NCI-H748 (cell line): ENCODE data around the gene LAMC1.

Experiments
- DNase-seq: peaks from one replicate; lab custom pipeline; 2025; ENCODE audit not compliant: unreplicated experiment; lab: John Stamatoyannopoulos, UW

LAMC1 gene

DNA sequence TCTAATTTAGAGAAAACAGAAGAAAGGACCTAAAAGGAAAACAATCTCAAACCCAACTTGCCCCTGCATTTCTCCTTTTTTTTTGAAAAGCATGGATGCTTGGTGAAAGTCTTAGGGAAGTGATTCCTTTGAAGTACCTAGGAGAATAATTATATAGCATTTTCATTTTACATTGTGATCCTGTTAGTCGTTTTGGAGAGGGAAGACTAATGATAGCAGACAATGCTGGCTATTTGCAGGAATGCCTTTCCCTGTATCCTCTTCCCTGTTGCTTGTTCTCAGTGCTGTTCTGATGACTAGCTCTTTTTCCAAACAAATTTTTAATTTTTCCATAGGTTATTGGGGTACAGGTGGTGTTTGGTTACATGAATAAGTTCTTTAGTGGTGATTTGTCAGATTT is 53.9 kb downstream of the LAMC1 start:
- DNase-seq: no peak

DNA sequence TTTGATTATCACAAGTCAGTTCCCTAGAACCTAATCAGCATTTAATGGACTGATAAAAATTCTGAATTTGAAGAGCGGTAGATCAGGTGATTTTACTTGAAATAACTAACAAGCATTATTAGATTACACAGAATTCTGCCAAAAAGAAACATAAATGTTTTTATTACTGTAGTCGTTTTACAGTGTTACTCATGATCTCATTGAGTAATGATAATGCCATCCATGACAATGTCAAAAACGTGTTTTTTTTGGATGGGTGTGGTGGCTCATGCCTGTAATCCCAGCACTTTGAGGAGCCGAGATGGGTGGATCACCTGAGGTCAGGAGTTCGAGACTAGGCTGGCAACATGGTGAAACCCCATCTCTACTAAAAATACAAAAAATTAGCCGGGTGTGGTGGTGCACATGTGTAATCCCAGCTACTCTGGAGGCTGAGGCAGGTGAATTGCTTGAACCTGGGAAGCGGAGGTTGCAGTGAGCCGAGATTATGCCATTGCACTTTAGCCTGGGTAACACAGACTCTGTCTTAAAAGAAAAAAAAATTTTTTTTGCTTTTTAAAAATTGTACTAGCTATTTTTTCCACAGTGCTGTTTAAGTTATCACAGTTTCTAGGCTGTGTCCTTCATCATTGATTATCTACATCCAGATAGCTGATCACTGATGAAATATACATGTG is 56.6 kb downstream of the LAMC1 start:
- DNase-seq: no peak

DNA sequence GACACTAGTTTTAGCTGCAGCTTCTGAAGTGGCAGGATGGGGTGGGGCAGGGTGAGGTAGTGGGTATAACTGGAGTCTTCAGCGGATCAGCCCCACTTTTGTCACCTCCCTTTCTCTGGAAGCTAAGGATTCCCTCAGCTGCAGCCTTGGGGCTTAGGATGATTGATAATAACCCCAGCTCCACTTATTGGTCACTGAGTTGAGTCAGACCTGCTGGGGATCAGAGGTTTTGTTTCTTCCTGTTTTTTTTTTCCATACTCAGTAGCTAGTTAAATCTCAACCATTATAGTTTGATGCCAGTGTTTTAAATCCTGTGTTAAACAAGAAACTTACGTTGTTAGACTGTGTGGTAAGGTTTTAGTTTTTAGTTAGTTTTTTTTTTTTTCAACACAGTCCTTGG is 57.2 kb downstream of the LAMC1 start:
- DNase-seq: no peak

DNA sequence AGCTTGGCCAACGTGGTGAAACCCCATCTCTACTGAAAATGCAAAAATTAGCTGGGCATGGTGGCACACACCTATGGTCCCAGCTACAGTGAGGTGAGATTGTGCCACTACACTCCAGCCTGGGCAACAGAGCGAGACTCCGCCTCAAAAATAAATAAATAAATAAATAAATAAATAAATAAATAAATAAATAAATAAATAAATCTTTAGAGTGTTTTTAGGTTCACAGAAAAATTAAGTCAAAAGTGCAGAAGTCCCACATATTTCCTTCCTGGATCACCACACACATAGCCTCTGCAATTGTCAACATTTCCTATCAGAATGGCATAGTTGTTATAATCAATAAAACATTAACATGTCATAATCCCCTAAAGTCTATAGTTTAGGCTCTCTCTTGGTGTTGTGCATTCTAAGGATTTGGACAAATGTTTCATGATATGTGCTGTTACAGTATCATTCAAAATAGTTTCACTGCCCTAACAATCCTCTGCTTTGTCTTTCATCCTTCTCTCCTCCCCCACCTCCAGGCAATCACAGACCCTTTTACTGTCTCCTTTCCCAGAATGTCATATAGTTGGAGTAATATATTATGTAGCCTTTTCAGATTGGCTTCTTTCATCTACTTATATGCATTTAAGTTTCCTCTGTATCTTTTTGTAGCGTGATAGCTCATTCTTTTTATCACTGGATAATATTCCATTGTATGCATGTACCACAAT is 58.3 kb downstream of the LAMC1 start:
- no peak for DNase-seq

DNA sequence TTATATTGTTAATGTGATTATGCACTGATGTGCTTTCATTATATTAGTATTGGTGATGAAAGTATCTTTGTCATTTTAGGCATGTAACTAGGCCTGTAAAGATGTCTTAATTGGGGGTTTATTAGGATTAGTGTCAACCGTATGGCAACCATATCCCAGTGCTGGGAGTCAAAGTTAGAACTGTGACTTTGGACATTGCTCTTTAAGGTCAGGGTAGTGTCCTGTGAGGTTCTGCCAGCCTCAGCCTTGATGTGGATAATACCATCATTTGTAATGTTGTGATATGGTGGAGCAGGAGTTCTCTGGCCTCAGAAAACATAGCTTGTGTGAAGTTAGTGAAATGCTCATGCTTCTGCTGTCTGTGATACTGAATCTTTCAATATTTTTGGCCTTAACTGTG is 59.4 kb downstream of the LAMC1 start:
- DNase-seq: no peak

DNA sequence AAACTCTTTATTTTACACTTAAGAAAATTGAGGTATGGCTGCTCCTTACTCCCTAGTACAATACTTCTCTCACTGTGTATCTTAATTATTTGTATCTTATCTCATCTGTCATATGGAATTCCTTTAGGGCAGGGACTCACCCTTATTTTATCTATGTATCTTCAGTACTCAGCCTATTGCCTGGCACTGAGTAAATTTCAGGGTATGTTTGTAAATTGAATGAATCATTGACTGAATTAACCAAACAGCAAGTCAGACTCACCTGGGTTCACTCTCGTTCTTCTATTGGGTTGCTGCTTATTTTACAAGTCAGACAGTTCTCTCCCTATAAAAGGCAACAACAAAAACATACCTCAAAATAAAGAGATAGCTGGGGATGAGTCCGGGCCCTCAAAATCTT is 63.8 kb downstream of the LAMC1 start:
- DNase-seq: no peak

DNA sequence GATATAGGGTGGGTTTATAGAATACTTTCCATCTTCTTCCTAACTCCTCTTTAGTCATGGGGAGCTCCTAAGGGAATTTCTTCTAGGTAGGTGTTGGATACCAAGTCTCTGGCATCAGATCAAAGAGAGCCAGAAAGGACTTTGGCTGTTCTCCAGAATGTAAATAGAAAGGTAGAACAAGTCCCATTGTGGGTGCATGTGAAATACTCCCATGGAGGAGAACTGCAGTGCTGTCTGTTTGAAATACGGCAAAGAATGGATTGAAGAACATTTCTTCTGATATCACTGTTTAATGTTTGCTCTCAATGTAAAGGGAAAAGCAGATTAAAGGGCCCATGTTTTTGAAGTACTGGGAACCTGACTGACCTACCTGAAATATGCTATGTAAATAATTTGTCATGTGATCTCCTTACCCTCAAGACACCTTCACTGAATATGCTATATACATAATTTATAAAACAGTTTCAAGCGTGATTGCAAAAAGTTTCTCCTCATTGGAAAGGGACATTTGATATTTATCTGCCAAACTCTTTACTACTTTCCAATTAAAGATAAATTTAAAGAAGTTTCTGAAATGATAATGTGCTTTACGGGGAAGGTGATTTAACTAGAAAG is 65.9 kb downstream of the LAMC1 start:
- no peak for DNase-seq

DNA sequence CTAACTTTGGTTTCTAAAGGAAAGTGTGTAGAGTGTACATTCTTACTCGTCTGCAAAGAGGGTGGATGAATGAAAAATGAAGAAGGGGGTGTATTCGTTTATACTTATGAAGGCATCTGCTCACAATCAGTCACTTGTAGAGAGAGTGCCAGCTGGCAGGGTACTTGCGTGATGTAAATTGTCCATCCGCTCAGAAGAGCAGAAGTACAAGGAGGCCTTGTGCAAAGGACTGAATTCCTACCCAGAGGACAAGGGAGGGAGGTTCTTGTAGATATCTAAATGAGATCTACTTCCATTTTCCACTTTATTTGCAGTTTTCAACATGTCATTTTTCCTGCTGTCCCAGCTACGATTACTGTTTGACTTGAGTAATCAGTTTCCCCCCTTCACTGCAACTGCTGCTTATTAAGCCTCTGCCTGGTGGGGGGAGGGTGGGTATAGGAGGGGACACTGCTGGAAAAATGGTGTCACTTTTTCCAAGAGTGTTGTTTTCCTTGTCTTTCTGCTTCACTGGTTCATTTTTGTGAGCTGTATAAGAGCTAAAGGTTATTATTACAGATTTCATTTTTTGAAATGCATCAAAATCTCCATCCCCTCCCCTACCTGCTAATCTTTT is 67.3 kb downstream of the LAMC1 start:
- DNase-seq: no peak

DNA sequence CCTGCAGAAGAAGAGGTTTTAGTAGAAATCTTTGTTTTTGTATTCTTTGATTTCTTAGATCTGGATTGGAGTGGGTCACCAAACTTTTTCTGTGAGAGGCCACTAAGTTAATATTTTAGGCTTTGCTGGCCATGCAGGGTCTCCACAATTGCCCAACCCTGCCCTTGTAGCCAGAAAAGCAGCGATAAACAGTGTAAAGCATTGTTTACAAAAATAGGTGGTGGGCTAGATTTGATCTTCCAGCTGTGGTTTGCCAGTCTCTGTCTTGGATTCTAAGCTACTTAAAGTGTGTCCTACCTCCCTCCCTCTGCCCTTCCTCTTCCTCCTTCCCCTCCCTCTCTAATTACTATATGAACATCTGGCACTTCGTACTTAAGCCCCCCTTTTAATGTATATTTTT is 68.0 kb downstream of the LAMC1 start:
- DNase-seq: no peak

DNA sequence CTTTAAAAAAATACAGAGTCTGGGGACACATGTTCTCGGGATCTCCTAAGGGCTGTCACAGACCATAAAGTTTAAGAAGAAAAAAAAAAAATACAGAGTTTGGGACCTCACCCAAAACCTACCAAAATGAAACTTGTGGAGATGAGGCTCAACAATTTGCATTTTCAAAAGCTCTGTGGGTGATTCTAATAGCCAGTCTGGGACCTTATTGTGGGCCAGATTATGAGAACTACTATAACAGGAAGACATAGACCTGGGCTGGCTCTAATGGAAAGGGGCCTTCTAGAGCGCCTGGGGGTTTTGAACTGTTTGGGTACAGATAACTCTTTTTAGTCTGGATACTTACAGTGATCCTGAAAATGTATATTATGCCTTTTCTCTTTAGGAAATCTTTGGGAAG is 69.1 kb downstream of the LAMC1 start:
- DNase-seq: no peak

DNA sequence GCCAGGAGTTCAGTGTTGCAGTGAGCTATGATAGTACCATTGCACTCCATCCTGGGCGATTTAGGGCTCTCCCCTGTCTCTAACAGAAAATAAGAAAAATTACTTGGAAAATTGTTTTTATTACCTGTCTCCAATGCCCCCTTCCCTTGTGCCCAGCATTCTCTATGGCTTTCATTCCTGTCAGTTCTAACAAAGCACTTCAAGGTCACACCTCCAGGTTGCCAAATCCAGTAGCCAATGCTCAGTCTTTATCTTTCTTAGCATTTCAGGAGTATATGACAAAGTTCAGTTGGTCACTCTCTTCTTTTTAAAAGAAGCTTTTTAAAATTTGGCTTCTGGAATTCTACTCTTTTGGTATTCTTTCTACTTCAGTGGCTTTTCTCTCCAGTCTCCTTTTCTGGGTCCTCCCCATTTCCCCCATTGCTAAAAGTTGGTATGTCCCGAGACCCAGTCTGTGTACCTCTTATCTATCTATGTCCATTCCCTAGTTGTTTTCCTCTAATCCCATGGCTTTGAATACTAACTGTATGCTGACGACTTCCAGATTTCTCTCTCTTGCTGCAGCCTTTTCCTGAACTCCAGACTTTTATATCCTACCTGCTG is 69.9 kb downstream of the LAMC1 start:
- no peak for DNase-seq

DNA sequence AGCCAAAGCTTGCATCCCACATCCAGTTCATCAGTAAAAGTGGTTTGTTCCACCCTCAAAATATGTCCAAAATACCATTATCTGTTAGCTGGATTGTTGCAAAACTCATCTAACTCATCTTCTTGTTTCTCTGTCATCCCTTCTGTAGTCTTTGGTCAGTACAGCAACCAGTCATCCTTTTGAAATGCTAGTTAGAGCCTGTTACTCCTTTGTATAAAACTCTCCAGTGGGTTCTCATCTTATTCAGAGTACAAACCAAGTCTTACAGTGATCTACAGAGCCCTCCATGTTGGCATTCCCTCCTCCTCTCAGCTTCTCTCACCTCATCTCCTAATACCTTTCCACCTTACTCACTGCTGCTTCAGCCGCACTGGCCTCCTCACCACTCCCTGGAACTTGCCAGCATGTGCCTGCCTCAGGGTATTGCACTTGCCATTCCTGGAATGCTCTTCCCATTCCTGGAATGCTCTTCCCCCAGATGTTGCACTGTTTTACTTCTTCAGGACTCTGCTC is 70.6 kb downstream of the LAMC1 start:
- DNase-seq: no peak

DNA sequence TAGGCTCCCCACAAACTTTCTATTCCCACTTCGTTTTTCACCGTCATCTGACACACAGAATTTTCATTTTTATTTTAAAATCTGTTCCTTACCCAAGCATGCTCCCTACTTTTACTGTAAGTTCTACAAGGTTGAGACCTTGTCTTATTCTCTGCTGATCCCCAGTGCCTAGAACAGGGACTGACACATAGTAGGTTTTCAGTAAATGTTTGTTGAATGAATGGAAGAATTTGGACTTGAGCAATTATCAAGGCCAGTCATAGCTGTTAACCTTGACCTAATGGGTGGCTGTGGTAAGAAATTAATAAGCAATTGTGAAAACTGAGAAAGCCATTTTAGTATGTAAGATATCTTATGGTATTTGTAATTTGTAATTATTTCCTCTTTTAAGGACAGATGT is 71.1 kb downstream of the LAMC1 start:
- no peak for DNase-seq

DNA sequence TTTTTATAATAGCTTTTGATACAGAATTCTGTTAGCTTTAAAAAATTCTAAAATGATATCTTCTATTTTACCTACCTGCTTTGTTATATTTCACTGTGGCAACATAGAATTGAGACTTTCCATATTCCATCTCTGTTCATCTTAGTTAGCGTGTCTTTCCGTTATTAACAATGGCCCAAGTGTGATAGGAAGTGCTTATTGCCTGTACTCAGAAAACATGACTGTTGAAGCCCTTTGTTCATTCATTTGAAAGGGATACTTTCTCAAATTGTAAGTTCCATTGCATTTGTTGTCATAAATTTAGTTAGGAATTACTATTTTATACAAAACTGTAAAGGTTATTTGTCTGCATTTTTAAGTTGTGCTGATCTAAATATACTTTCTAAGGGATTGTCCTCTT is 73.1 kb downstream of the LAMC1 start:
- no peak for DNase-seq

DNA sequence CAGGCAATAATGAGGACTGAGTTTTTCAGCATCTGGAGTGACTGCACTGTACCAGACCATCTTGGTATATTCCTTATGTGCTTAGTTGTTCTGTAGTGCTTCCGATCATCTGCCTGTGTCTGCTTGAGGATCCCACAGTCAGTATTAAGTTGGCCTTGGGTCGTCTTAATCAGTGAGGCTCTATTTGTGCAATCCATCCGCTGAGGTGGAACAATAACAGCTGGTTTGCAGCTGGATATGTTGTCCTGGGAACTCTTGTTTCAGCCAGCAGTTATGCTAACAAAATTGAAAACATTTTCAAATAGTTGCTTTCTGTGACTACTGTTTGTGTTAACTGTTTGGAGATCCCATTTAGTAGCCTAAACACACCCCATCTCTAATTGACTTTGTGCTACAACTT is 73.7 kb downstream of the LAMC1 start:
- DNase-seq: no peak

DNA sequence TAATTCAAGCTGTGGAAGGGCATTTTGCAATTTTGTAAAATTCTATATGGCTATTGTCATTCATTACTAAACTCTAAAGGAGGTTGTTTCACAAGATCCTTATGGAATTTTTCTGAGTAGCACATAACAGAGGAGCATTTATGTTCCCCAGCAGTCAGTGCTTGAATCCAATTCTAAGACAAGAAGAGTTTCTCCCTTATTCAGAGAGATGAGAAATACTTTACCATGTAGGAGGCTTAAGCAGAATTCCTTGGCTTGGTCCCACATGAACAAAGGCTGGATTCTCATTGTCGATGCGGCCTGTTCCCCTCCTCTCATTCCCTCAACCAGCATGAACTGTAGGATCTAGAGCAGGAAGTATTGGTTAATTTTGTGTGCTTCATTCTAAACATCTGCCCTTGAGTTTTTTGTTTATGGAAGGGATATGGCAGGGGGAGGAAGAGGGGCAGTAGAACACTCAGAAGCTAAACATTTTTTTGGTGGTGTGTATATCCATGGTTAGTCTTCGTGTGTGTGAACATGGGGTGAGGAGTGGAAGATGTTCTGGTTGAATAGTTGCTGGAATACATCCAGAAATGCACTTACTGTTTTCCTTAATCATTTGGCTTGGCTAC is 74.3 kb downstream of the LAMC1 start:
- no peak for DNase-seq

DNA sequence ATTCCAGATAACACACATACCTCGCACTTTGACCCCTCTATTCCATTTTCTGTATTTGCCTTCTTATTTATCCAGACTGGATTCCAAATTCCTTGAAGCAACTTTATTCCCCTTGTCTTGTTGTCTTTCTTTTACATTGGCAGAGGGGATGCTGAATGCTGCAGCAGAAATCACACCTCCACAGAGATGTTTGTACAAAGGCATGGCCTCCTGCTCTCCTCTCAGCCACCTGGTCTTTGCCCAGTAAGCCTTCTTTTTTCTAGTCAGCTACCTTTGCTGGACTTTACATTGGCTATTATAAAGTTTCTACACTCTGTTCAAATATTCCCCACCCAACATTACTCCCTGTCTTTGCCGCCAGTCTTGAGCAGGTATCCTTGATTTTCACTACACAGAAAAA is 75.1 kb downstream of the LAMC1 start:
- DNase-seq: no peak

DNA sequence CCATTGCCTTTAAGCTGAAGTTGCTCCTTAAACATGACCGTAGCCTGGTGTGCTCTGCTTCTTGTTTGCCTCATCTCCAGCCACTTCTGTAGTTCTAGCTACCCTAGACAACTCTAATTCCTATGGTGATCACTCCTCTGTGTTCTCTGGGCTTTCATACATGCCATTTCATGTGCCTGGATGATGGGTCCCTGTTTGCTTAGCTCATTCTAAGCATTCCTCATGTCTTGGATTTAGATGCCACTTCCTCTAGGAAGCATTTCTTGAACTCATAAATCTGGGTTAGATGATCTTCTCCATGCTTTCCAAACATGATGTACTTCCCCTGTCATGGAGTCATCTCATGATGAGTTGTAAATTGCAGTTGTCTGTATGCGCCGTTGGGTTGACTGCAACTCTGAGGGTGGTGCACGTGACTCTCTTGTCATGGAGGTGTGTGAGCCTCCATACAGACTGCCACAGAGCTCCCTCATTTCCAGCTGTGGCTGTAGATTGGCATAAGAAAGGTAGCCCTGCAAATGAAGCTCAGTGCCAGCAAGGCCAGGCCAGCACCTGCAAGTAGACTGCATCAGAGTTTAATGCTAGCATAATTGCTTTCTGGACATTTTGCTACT is 77.2 kb downstream of the LAMC1 start:
- DNase-seq: no peak

DNA sequence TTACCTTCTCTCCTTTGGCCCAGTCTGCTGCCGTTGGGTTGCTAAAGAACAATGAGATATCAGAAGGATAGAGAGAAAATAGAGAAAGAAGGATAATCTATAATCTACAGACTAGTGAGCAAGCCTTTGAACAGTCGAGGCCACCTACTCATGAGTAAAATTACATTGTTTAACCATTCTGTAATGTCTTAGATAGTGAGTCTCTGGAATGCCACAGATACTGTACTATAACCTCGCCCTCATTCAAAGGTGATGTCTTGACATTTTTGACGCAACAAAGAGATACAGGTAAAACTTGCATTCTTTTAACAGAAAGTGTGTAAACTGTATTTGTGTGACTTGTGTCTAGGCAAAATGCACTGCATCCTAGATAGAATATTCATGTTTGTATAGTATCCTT is 77.9 kb downstream of the LAMC1 start:
- no peak for DNase-seq

DNA sequence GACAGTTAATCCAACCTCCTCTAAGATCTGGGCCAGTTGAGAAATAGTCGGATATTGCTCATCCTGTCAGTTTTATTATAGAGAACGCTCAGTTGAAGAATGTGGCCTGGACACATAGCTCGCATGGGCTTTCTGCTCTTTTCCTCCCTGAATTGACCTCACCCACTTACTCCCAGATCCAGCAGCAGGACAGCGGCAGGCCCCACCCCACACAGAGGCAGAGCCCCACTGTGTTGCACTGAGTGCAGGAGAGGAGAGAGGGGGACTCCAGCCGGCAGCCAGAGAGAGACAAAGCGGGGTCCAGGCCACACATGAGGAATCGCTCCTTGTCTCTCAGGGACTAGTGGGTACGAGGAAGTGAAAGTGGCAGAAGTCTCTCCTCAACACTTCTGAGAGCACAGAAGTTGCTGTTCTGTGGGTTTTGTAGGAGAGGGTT is 78.6 kb downstream of the LAMC1 start:
- DNase-seq: no peak

DNA sequence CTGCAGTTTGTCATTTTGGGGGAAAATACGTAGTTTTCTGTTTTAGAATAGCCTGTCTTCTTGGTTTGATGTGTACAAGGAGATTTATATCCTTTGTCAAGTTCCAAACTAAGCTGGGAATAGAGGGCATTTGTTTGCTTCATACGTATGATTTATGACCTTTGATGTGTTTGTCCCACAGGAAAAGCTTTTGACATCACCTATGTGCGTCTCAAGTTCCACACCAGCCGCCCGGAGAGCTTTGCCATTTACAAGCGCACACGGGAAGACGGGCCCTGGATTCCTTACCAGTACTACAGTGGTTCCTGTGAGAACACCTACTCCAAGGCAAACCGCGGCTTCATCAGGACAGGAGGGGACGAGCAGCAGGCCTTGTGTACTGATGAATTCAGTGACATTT is 79.9 kb downstream of the LAMC1 start:
- no peak for DNase-seq
